ENCODE measurements around the gene RIT2.

The RIT2 gene

DNA sequence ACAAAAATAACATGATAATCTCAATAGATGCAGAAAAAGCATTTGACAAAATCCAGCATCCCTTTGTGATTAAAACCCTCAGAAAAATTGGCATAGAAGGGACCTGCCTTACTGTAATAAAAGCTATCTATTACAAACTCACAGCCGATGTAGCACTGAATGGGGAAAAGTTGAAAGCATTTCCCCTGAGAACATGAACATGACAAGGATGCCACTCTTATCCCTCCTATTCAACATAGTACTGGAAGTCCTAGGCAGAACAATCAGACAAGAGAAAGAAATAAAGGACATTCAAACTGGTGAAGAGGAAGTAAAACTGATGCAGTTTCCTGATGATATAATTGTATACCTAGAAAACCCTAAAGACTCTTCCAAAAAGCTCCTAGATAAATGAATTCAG is 368.7 kb downstream of the RIT2 start:
- Histone ChIP-seq H3K27ac (ENCODE audit: extremely low read depth, low read depth, low read length) (no peak overlapping the region), H3K36me3 (ENCODE audit: control insufficient read depth in 2 of 2, insufficient read depth in 1 of 2, low read length in 2 of 2) (no peaks in the 10 kb centered on the region), H3K9me3 (ENCODE audit: control insufficient read depth, insufficient read depth, low read depth, low read length) (no peaks in the 10 kb centered on the region), H3K4me1 (ENCODE audit: control insufficient read depth, insufficient read depth, low read length) (peaks cover 7% of the 10 kb centered on the region; the same call in 1 of the 2 replicates), H3K4me3 (ENCODE audit: low read depth, low read length) (no peak overlapping the region)
- TF ChIP-seq, protein P1, sequence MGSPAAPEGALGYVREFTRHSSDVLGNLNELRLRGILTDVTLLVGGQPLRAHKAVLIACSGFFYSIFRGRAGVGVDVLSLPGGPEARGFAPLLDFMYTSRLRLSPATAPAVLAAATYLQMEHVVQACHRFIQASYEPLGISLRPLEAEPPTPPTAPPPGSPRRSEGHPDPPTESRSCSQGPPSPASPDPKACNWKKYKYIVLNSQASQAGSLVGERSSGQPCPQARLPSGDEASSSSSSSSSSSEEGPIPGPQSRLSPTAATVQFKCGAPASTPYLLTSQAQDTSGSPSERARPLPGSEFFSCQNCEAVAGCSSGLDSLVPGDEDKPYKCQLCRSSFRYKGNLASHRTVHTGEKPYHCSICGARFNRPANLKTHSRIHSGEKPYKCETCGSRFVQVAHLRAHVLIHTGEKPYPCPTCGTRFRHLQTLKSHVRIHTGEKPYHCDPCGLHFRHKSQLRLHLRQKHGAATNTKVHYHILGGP (tag by site-specific recombination; IDR thresholded peaks at IDR 0.05): no peak
- TF ChIP-seq ZNF10 (tag by site-specific recombination; IDR thresholded peaks at IDR 0.05) (no peak), ZNF202 (tag by site-specific recombination; IDR thresholded peaks at IDR 0.05; ENCODE audit: borderline replicate concordance) (no peak), ZNF114 (tag by site-specific recombination; IDR thresholded peaks at IDR 0.05) (no peak), ZNF302 (tag by site-specific recombination; IDR thresholded peaks at IDR 0.05; ENCODE audit: low read depth) (no peak), EGR2 (tag by site-specific recombination; IDR thresholded peaks at IDR 0.05; ENCODE audit: low read depth) (no peak), ZNF514 (tag by site-specific recombination; IDR thresholded peaks at IDR 0.05) (no peak), YY2 (tag by site-specific recombination; IDR thresholded peaks at IDR 0.05) (no peak), ZNF747 (tag by site-specific recombination; IDR thresholded peaks at IDR 0.05) (no peak), PRDM1 (tag by site-specific recombination; IDR thresholded peaks at IDR 0.05) (no peak), HOXC10 (CRISPR knock-in tag; IDR thresholded peaks at IDR 0.05) (no peak)
- TF ChIP-seq, protein P2, sequence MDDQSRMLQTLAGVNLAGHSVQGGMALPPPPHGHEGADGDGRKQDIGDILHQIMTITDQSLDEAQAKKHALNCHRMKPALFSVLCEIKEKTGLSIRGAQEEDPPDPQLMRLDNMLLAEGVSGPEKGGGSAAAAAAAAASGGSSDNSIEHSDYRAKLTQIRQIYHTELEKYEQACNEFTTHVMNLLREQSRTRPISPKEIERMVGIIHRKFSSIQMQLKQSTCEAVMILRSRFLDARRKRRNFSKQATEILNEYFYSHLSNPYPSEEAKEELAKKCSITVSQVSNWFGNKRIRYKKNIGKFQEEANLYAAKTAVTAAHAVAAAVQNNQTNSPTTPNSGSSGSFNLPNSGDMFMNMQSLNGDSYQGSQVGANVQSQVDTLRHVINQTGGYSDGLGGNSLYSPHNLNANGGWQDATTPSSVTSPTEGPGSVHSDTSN (CRISPR knock-in tag; IDR thresholded peaks at IDR 0.05): no peak
- TF ChIP-seq, protein P3, sequence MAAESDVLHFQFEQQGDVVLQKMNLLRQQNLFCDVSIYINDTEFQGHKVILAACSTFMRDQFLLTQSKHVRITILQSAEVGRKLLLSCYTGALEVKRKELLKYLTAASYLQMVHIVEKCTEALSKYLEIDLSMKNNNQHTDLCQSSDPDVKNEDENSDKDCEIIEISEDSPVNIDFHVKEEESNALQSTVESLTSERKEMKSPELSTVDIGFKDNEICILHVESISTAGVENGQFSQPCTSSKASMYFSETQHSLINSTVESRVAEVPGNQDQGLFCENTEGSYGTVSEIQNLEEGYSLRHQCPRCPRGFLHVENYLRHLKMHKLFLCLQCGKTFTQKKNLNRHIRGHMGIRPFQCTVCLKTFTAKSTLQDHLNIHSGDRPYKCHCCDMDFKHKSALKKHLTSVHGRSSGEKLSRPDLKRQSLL (tag by site-specific recombination; IDR thresholded peaks at IDR 0.05): no peak
- TF ChIP-seq, protein P4, sequence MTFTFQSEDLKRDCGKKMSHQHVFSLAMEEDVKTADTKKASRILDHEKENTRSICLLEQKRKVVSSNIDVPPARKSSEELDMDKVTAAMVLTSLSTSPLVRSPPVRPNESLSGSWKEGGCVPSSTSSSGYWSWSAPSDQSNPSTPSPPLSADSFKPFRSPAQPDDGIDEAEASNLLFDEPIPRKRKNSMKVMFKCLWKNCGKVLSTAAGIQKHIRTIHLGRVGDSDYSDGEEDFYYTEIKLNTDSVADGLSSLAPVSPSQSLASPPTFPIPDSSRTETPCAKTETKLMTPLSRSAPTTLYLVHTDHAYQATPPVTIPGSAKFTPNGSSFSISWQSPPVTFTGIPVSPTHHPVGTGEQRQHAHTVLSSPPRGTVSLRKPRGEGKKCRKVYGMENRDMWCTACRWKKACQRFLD (tag by site-specific recombination; IDR thresholded peaks at IDR 0.05): no peak
- TF ChIP-seq, protein P5, sequence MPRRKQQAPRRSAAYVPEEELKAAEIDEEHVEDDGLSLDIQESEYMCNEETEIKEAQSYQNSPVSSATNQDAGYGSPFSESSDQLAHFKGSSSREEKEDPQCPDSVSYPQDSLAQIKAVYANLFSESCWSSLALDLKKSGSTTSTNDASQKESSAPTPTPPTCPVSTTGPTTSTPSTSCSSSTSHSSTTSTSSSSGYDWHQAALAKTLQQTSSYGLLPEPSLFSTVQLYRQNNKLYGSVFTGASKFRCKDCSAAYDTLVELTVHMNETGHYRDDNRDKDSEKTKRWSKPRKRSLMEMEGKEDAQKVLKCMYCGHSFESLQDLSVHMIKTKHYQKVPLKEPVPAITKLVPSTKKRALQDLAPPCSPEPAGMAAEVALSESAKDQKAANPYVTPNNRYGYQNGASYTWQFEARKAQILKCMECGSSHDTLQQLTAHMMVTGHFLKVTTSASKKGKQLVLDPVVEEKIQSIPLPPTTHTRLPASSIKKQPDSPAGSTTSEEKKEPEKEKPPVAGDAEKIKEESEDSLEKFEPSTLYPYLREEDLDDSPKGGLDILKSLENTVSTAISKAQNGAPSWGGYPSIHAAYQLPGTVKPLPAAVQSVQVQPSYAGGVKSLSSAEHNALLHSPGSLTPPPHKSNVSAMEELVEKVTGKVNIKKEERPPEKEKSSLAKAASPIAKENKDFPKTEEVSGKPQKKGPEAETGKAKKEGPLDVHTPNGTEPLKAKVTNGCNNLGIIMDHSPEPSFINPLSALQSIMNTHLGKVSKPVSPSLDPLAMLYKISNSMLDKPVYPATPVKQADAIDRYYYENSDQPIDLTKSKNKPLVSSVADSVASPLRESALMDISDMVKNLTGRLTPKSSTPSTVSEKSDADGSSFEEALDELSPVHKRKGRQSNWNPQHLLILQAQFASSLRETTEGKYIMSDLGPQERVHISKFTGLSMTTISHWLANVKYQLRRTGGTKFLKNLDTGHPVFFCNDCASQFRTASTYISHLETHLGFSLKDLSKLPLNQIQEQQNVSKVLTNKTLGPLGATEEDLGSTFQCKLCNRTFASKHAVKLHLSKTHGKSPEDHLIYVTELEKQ (tag by site-specific recombination; IDR thresholded peaks at IDR 0.05; ENCODE audit: borderline replicate concordance): no peak
- POLR2A ChIA-PET: no interaction called here
- CTCF ChIA-PET: interaction anchor here (0.7 kb wide), 1 partner anchor 325 kb away, joined by 3 read pairs; no protein-coding TSS in a partner anchor

DNA sequence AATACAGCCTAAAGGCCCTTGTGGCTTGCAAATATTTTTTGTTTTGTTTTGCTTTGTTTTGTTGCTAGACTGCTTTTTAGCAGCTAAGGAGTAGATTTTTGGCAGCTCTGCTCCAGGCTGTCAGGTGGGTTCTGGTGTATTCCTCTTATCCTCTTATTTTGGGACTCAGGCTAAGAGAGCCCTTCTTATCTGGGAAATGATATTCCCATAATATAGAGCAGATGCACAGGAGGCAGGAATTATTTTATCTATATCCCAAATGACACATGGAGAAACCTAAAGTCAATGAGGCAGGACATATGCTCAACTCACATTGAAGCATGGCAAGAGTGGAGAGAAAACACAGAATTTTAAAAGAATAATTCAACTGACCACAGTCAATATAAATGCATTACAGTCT is 369.6 kb downstream of the RIT2 start:
- ChIA-PET POLR2A (no interaction called here), CTCF (interaction anchor here (0.5 to 1.2 kb wide), 2 partner anchors 16 to 113 kb away, joined by 3 to 4 read pairs; no protein-coding TSS in a partner anchor)
- peaks cover 7% of the 10 kb centered on the region; the same call in 1 of the 2 replicates for H3K4me1 ChIP-seq (ENCODE audit: control insufficient read depth, insufficient read depth, low read length)
- no peaks in the 10 kb centered on the region for H3K36me3 ChIP-seq (ENCODE audit: control insufficient read depth in 2 of 2, insufficient read depth in 1 of 2, low read length in 2 of 2)
- H3K27ac ChIP-seq (ENCODE audit: extremely low read depth, low read depth, low read length): no peak overlapping the region
- no peak for TF ChIP-seq ZFP37 (tag by site-specific recombination; IDR thresholded peaks at IDR 0.05)
- no peak overlapping the region for H3K4me3 ChIP-seq (ENCODE audit: low read depth, low read length)
- no peaks in the 10 kb centered on the region for H3K9me3 ChIP-seq (ENCODE audit: control insufficient read depth, insufficient read depth, low read depth, low read length)
